ENCODE data around the gene MCC.

- TF ChIP-seq CTCF (IDR thresholded peaks at IDR 0.05) (no peak), POLR2AphosphoS5 (IDR thresholded peaks at IDR 0.05) (no peak), POLR2A (IDR thresholded peaks at IDR 0.05; ENCODE audit: low read depth) (no peak), EP300 (IDR thresholded peaks at IDR 0.05) (no peak)
These were observed 269.2 kb downstream of the MCC start for GRCh38 chr5:113218906-113219517.
